ENCODE measurements around the gene SMCO4.

The SMCO4 gene

DNA sequence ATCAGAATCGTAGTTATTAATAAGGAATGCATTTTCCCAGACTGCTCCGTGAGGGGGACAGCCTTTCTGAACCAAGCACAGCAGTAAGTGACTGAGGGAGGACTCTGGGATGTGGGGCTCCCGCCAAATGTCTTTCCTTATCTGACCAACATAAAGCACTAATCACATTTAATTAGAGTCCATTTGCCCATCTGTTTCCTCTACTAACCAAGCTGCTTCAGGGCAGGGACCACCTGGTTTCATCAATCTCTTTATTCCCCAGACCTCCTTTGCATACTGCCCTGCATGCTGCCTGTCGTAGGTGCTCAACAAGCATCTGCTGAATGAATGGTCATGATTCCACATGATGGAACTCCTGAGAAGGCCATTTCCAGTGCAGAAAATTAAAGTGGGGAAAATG is 29.4 kb downstream of the SMCO4 start:
- no peaks in the 10 kb centered on the region for H4K20me1 ChIP-seq (ENCODE audit: insufficient read depth)
- no peaks in the 10 kb centered on the region for H3K79me2 ChIP-seq (ENCODE audit: insufficient read depth, low read depth)
- no peaks in the 10 kb centered on the region for H3K27me3 ChIP-seq (ENCODE audit: insufficient read depth, low read depth)
- H3K9ac ChIP-seq = no peak overlapping the region
- H3K36me3 ChIP-seq (ENCODE audit: insufficient read depth) = no peaks in the 10 kb centered on the region
- H3K4me2 ChIP-seq = no peak overlapping the region
- H2AFZ ChIP-seq (ENCODE audit: low read depth) = no peak overlapping the region
- TF ChIP-seq, protein P1, sequence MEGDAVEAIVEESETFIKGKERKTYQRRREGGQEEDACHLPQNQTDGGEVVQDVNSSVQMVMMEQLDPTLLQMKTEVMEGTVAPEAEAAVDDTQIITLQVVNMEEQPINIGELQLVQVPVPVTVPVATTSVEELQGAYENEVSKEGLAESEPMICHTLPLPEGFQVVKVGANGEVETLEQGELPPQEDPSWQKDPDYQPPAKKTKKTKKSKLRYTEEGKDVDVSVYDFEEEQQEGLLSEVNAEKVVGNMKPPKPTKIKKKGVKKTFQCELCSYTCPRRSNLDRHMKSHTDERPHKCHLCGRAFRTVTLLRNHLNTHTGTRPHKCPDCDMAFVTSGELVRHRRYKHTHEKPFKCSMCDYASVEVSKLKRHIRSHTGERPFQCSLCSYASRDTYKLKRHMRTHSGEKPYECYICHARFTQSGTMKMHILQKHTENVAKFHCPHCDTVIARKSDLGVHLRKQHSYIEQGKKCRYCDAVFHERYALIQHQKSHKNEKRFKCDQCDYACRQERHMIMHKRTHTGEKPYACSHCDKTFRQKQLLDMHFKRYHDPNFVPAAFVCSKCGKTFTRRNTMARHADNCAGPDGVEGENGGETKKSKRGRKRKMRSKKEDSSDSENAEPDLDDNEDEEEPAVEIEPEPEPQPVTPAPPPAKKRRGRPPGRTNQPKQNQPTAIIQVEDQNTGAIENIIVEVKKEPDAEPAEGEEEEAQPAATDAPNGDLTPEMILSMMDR (conservative IDR thresholded peaks at IDR 0.05; ENCODE audit: low read depth, low read length) = no peak
- H3K4me3 ChIP-seq (IDR thresholded peaks at IDR 0.05; ENCODE audit: insufficient read depth, low read depth, low read length) = no peak overlapping the region
- H3K4me1 ChIP-seq (ENCODE audit: low read depth, poor library complexity, severe bottlenecking) = no peaks in the 10 kb centered on the region
- no peak overlapping the region for H3K27ac ChIP-seq

GRCh38 chr11:93512949-93513667 is 30.1 kb downstream of the SMCO4 start:
- H3K27me3 ChIP-seq (ENCODE audit: insufficient read depth, low read depth) = no peaks in the 10 kb centered on the region
- H3K36me3 ChIP-seq (ENCODE audit: insufficient read depth) = no peaks in the 10 kb centered on the region
- no peaks in the 10 kb centered on the region for H3K4me1 ChIP-seq (ENCODE audit: low read depth, poor library complexity, severe bottlenecking)
- H3K9ac ChIP-seq = no peak overlapping the region
- H3K4me2 ChIP-seq = no peak overlapping the region
- H2AFZ ChIP-seq (ENCODE audit: low read depth) = no peak overlapping the region
- no peak overlapping the region for H3K27ac ChIP-seq
- H4K20me1 ChIP-seq (ENCODE audit: insufficient read depth) = no peaks in the 10 kb centered on the region
- TF ChIP-seq, protein P1 (conservative IDR thresholded peaks at IDR 0.05; ENCODE audit: low read depth, low read length) = no peak
- no peaks in the 10 kb centered on the region for H3K79me2 ChIP-seq (ENCODE audit: insufficient read depth, low read depth)
- no peak overlapping the region for H3K4me3 ChIP-seq (IDR thresholded peaks at IDR 0.05; ENCODE audit: insufficient read depth, low read depth, low read length)

DNA sequence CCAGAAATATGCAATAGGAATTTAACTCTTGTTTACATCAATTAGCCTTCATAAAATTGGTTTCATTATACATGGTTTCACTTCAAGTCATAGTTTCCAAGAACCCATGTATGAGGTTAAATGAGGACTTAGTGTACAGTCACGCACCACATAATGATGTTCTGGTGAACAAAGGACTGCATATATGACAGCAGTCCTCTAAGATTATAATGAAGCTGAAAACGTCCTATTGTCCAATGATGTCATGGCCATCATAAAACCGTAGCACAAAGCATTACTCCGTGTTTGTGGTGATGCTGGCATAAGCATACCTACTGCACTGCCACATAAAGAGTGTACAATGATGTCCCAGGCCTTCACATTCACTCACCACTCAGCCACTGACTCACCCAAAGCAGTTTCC is 31.1 kb downstream of the SMCO4 start:
- TF ChIP-seq, protein P1 (conservative IDR thresholded peaks at IDR 0.05; ENCODE audit: low read depth, low read length) = no peak

DNA sequence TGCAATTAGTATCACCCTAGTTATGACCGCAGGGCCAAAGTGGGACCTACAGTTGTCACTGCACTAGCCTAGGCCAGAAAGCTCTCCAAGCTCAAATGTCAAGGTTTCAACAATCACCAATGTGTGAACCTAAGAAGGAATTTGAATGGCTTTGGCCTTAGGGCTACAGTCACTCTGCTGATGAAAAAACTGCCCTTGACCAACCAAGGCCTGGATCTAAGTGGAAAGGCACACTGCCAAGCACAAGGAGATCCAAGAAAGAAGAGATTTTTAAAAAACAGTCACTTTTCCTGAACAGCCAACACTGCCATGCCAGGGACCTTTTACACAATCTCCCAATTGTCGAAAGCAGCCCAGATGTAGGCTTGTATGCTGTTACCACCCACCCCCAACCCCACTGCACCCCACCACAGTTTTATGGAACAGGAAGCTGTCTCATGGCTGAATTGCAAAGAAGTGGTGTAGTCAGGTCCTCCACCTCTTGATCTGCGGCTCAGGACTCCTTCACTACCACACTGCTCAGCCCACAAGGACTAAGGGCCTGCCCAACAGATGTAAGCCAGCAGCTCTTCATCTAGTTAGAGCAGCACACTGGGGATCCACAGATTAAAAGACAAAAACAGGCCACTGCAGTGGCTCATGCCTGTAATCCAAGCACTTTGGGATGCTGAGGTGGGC is 32.9 kb downstream of the SMCO4 start:
- H3K4me2 ChIP-seq = no peak overlapping the region
- H3K9ac ChIP-seq = no peak overlapping the region
- H4K20me1 ChIP-seq (ENCODE audit: insufficient read depth) = no peaks in the 10 kb centered on the region
- no peaks in the 10 kb centered on the region for H3K36me3 ChIP-seq (ENCODE audit: insufficient read depth)
- no peaks in the 10 kb centered on the region for H3K4me1 ChIP-seq (ENCODE audit: low read depth, poor library complexity, severe bottlenecking)
- no peak overlapping the region for H3K27ac ChIP-seq
- H3K79me2 ChIP-seq (ENCODE audit: insufficient read depth, low read depth) = no peaks in the 10 kb centered on the region
- H3K27me3 ChIP-seq (ENCODE audit: insufficient read depth, low read depth) = no peaks in the 10 kb centered on the region
- no peak overlapping the region for H3K4me3 ChIP-seq (IDR thresholded peaks at IDR 0.05; ENCODE audit: insufficient read depth, low read depth, low read length)
- no peak overlapping the region for H2AFZ ChIP-seq (ENCODE audit: low read depth)
- TF ChIP-seq, protein P1 (conservative IDR thresholded peaks at IDR 0.05; ENCODE audit: low read depth, low read length) = no peak

More for the DNA sequence above, 31.1 kb downstream of the SMCO4 start:
- Histone ChIP-seq H3K9ac (no peak overlapping the region), H3K36me3 (ENCODE audit: insufficient read depth) (no peaks in the 10 kb centered on the region), H4K20me1 (ENCODE audit: insufficient read depth) (no peaks in the 10 kb centered on the region), H3K27ac (no peak overlapping the region), H3K79me2 (ENCODE audit: insufficient read depth, low read depth) (no peaks in the 10 kb centered on the region), H2AFZ (ENCODE audit: low read depth) (no peak overlapping the region), H3K4me1 (ENCODE audit: low read depth, poor library complexity, severe bottlenecking) (no peaks in the 10 kb centered on the region), H3K27me3 (ENCODE audit: insufficient read depth, low read depth) (no peaks in the 10 kb centered on the region), H3K4me3 (IDR thresholded peaks at IDR 0.05; ENCODE audit: insufficient read depth, low read depth, low read length) (no peak overlapping the region), H3K4me2 (no peak overlapping the region)

Data from KMS-11 (cell line).